ENCODE results near the gene NLRP1. TPM values are rescaled to one million over a fixed set of nuclear protein-coding genes. Genes with fewer than 3 reads are reported as not detected.
A peak's percentile ranks its signal among the peaks of the same experiment; 100 is the strongest.

NLRP1 gene
- total and polyA plus RNA-seq, 9 of the 15 experiments (the other 6 are each of a cell fraction or from before 2014, with no cell fraction given), result 4.0 to 69.4 (median 27.7) TPM

- TF ChIP-seq NR4A1 (CRISPR knock-in tag; IDR thresholded peaks at IDR 0.05) (no peak), NR4A1 (tag; IDR thresholded peaks at IDR 0.05) (0 out of 2 replicates have a peak, but pooled peaks have one; percentile 43), ZNF3 (CRISPR knock-in tag; IDR thresholded peaks at IDR 0.05) (no peak), HEY1 (CRISPR knock-in tag; IDR thresholded peaks at IDR 0.05; ENCODE audit: borderline replicate concordance) (no peak), ZNF12 (CRISPR knock-in tag; IDR thresholded peaks at IDR 0.05) (peak; percentile 67; the same call in 1 of the 2 replicates), BHLHE40 (IDR thresholded peaks at IDR 0.05; ENCODE audit: low read length) (0 out of 2 replicates have a peak, but pooled peaks have one; percentile 2), MAX (CRISPR knock-in tag; IDR thresholded peaks at IDR 0.05) (peak; percentile 67), PURB (CRISPR knock-in tag; IDR thresholded peaks at IDR 0.05; ENCODE audit: low read depth) (no peak), CXXC5 (CRISPR knock-in tag; IDR thresholded peaks at IDR 0.05) (peak; percentile 85), MTA1 (IDR thresholded peaks at IDR 0.05; ENCODE audit: borderline replicate concordance) (no peak)
- TF ChIP-seq, protein P1, sequence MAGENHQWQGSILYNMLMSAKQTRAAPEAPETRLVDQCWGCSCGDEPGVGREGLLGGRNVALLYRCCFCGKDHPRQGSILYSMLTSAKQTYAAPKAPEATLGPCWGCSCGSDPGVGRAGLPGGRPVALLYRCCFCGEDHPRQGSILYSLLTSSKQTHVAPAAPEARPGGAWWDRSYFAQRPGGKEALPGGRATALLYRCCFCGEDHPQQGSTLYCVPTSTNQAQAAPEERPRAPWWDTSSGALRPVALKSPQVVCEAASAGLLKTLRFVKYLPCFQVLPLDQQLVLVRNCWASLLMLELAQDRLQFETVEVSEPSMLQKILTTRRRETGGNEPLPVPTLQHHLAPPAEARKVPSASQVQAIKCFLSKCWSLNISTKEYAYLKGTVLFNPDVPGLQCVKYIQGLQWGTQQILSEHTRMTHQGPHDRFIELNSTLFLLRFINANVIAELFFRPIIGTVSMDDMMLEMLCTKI (IDR thresholded peaks at IDR 0.05; ENCODE audit: partially characterized antibody), result no peak
Observed at GRCh38 chr17:5486206-5487124, 97.8 kb downstream of the NLRP1 start, which contains the start of gene MIS12 (continued).

All from K562 (cell line).